PC-9 (cell line): ENCODE measurements around the gene JSRP1.

Source experiments
- CTCF ChIP-seq: fragments of 200-600 bp; sonication (generic); conservative IDR thresholded peaks from 2 replicates; pipeline ENCODE4 v1.6.1; 2017; ENCODE audit warnings: mixed run types, antibody characterized with exemption, mild to moderate bottlenecking, moderate library complexity
- EZH2 ChIP-seq: fragments of 200-600 bp; sonication (generic); IDR thresholded peaks from 2 replicates; pipeline ENCODE4 v1.8.0; 2017; ENCODE audit warnings: antibody characterized with exemption, low read depth

DNA sequence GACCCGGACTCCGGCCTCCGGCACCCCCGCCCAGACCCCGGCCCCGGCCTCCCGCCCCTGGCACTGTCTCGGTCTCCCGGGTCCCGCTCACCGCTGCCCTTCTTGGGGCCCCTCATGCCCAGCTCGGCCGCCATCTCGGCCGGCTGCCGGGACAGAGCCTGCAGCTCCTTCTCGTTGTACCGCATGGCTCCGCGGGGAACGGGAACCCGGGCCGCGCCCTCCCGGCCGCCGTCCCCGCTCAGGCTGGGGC, 20.2 kb downstream of the JSRP1 start:
- no peak for TF ChIP-seq CTCF
- TF ChIP-seq EZH2: no peak
